IgD-negative memory B cell (primary cell): Measurements from ENCODE around the gene ARMH4. TPM values are rescaled to one million over a fixed set of nuclear protein-coding genes. Genes with fewer than 3 reads are reported as not detected.

Source experiments
- H3K27ac Mint-ChIP-seq, 3 donors: one replicate each; pipeline ENCODE4 v1.8.0; 2020 to 2022; ENCODE audit warnings: mild to moderate bottlenecking in 3 of 3, mixed read lengths in 3 of 3, moderate library complexity in 1 of 3
- H3K27me3 Mint-ChIP-seq: one replicate; pipeline ENCODE4 v1.8.0; 2021; ENCODE audit warnings: mixed read lengths
- H3K36me3 Mint-ChIP-seq: one replicate; pipeline ENCODE4 v1.8.0; 2020; ENCODE audit warnings: mild to moderate bottlenecking, mixed read lengths
- H3K4me1 Mint-ChIP-seq, 3 donors: one replicate each; pipeline ENCODE4 v1.8.0; 2020 to 2022; ENCODE audit warnings: mixed read lengths in 3 of 3, mild to moderate bottlenecking in 1 of 3
- H3K4me3 Mint-ChIP-seq, 4 donors: one replicate each; pipeline ENCODE4 v1.8.0; 2020 to 2022; ENCODE audit warnings: mild to moderate bottlenecking in 4 of 4, mixed read lengths in 4 of 4, moderate library complexity in 3 of 4
- H3K9me3 Mint-ChIP-seq, 3 donors: one replicate each; pipeline ENCODE4 v1.8.0; 2020 to 2021; ENCODE audit warnings: mixed read lengths in 3 of 3, mild to moderate bottlenecking in 1 of 3
- polyA plus RNA-seq: library from polyadenylated mRNA; unstranded; fragments of 300-500 nt; fragmentation: Illumina TruSeq; gene quantifications from one replicate; pipeline ENCODE4 v1.2.3, GENCODE V29; 2021

Gene ARMH4
- polyA plus RNA-seq, 1 donor from 2014 or later, result 0.50 TPM

GRCh38 chr14:58166005-58166983 is 14.3 kb upstream of the ARMH4 start:
- Mint-ChIP-seq H3K27ac (peak overlapping the region in 1 of 3 donors; percentile 54), H3K4me3 (no peak overlapping the region), H3K9me3 (peaks cover 0 to 2% (median 0%) of the 10 kb centered on the region in 3 donors), H3K4me1 (peaks cover 0 to 2% (median 0%) of the 10 kb centered on the region in 3 donors), H3K36me3 (no peaks in the 10 kb centered on the region), H3K27me3 (peaks cover 12% of the 10 kb centered on the region)

GRCh38 chr14:58160561-58160960 is 8.5 kb upstream of the ARMH4 start:
- H3K9me3 Mint-ChIP-seq, result no peaks in the 10 kb centered on the region
- H3K4me3 Mint-ChIP-seq, result no peak overlapping the region
- H3K36me3 Mint-ChIP-seq, result peaks cover 2% of the 10 kb centered on the region
- no peaks in the 10 kb centered on the region for H3K4me1 Mint-ChIP-seq
- H3K27ac Mint-ChIP-seq, result no peak overlapping the region
- H3K27me3 Mint-ChIP-seq, result peaks cover 6% of the 10 kb centered on the region

GRCh38 chr14:58151133-58152013 is 640 bp downstream of the ARMH4 start:
- H3K27ac Mint-ChIP-seq, result no peak overlapping the region
- H3K4me1 Mint-ChIP-seq, result peaks cover 0 to 11% (median 11%) of the 10 kb centered on the region in 3 donors
- peaks cover 0 to 2% (median 0%) of the 10 kb centered on the region in 3 donors for H3K9me3 Mint-ChIP-seq
- H3K4me3 Mint-ChIP-seq, result peak overlapping the region; percentile 67 to 91 (median 79)
- H3K36me3 Mint-ChIP-seq, result no peaks in the 10 kb centered on the region
- H3K27me3 Mint-ChIP-seq, result peaks cover 33% of the 10 kb centered on the region

GRCh38 chr14:58150243-58150805 is 1.7 kb downstream of the ARMH4 start:
- Mint-ChIP-seq H3K27ac (no peak overlapping the region), H3K4me3 (peak overlapping the region in 3 of 4 donors; percentile 61 to 85 (median 73)), H3K36me3 (no peaks in the 10 kb centered on the region), H3K4me1 (peaks cover 0 to 11% (median 11%) of the 10 kb centered on the region in 3 donors), H3K27me3 (peaks cover 26% of the 10 kb centered on the region), H3K9me3 (peaks cover 0 to 2% (median 0%) of the 10 kb centered on the region in 3 donors)

- peaks cover 26% of the 10 kb centered on the region for H3K27me3 Mint-ChIP-seq
- H3K4me3 Mint-ChIP-seq, result peak overlapping the region in 1 of 4 donors; percentile 85
- H3K9me3 Mint-ChIP-seq, result peaks cover 0 to 2% (median 0%) of the 10 kb centered on the region in 3 donors
- H3K27ac Mint-ChIP-seq, result peak overlapping the region in 1 of 3 donors; percentile 1
- peaks cover 0 to 11% (median 11%) of the 10 kb centered on the region in 3 donors for H3K4me1 Mint-ChIP-seq
- no peaks in the 10 kb centered on the region for H3K36me3 Mint-ChIP-seq
Observed at GRCh38 chr14:58149196-58149595, 2.8 kb downstream of the ARMH4 start.

- peaks cover 16% of the 10 kb centered on the region for H3K27me3 Mint-ChIP-seq
- no peak overlapping the region for H3K27ac Mint-ChIP-seq
Observed at GRCh38 chr14:58146399-58146798, 5.6 kb downstream of the ARMH4 start.

GRCh38 chr14:58145936-58146335 is 6.1 kb downstream of the ARMH4 start:
- Mint-ChIP-seq H3K27me3 (peaks cover 12% of the 10 kb centered on the region), H3K9me3 (no peaks in the 10 kb centered on the region), H3K27ac (no peak overlapping the region), H3K36me3 (no peaks in the 10 kb centered on the region), H3K4me3 (no peak overlapping the region), H3K4me1 (peaks cover 0 to 4% (median 0%) of the 10 kb centered on the region in 3 donors)

More at GRCh38 chr14:58146399-58146798, 5.6 kb downstream of the ARMH4 start:
- H3K36me3 Mint-ChIP-seq, result no peaks in the 10 kb centered on the region
- no peak overlapping the region for H3K4me3 Mint-ChIP-seq
- H3K9me3 Mint-ChIP-seq, result no peaks in the 10 kb centered on the region
- H3K4me1 Mint-ChIP-seq, result peaks cover 0 to 5% (median 4%) of the 10 kb centered on the region in 3 donors

- Mint-ChIP-seq H3K27ac (no peak overlapping the region), H3K4me1 (no peaks in the 10 kb centered on the region), H3K27me3 (peaks cover 5% of the 10 kb centered on the region), H3K4me3 (no peak overlapping the region), H3K9me3 (no peaks in the 10 kb centered on the region), H3K36me3 (no peaks in the 10 kb centered on the region)
Observed at GRCh38 chr14:58143106-58143505, 8.9 kb downstream of the ARMH4 start.

GRCh38 chr14:58141893-58142292 is 10.1 kb downstream of the ARMH4 start:
- Mint-ChIP-seq H3K27me3 (no peaks in the 10 kb centered on the region), H3K36me3 (no peaks in the 10 kb centered on the region), H3K27ac (no peak overlapping the region), H3K9me3 (no peaks in the 10 kb centered on the region), H3K4me1 (no peaks in the 10 kb centered on the region), H3K4me3 (no peak overlapping the region)

GRCh38 chr14:58138714-58139482 is 13.1 kb downstream of the ARMH4 start:
- Mint-ChIP-seq H3K27me3 (no peaks in the 10 kb centered on the region), H3K4me1 (no peaks in the 10 kb centered on the region), H3K4me3 (no peak overlapping the region), H3K9me3 (no peaks in the 10 kb centered on the region), H3K36me3 (no peaks in the 10 kb centered on the region), H3K27ac (no peak overlapping the region)

- H3K27me3 Mint-ChIP-seq, result no peaks in the 10 kb centered on the region
- H3K4me3 Mint-ChIP-seq, result no peak overlapping the region
- no peaks in the 10 kb centered on the region for H3K9me3 Mint-ChIP-seq
- no peak overlapping the region for H3K27ac Mint-ChIP-seq
- H3K4me1 Mint-ChIP-seq, result no peaks in the 10 kb centered on the region
- H3K36me3 Mint-ChIP-seq, result no peaks in the 10 kb centered on the region
Observed at GRCh38 chr14:58138031-58138713, 13.8 kb downstream of the ARMH4 start.

- Mint-ChIP-seq H3K4me1 (no peaks in the 10 kb centered on the region), H3K27ac (no peak overlapping the region), H3K9me3 (no peaks in the 10 kb centered on the region), H3K4me3 (no peak overlapping the region), H3K36me3 (no peaks in the 10 kb centered on the region), H3K27me3 (peaks cover 3% of the 10 kb centered on the region)
Observed at GRCh38 chr14:58133739-58134138, 18.3 kb downstream of the ARMH4 start.

- no peaks in the 10 kb centered on the region for H3K4me1 Mint-ChIP-seq
- H3K4me3 Mint-ChIP-seq, result no peak overlapping the region
- no peaks in the 10 kb centered on the region for H3K9me3 Mint-ChIP-seq
- H3K27me3 Mint-ChIP-seq, result peaks cover 5% of the 10 kb centered on the region
- H3K27ac Mint-ChIP-seq, result no peak overlapping the region
- H3K36me3 Mint-ChIP-seq, result no peaks in the 10 kb centered on the region
Observed at GRCh38 chr14:58131386-58131785, 20.6 kb downstream of the ARMH4 start.
